Measurements from ENCODE around the gene RBM4B. TPM values are rescaled to one million over a fixed set of nuclear protein-coding genes. Genes with fewer than 3 reads are reported as not detected.

Gene RBM4B
- total and polyA plus RNA-seq, 7 experiments from 2014 or later, result 9.8 to 27.2 (median 19.7) TPM

DNA sequence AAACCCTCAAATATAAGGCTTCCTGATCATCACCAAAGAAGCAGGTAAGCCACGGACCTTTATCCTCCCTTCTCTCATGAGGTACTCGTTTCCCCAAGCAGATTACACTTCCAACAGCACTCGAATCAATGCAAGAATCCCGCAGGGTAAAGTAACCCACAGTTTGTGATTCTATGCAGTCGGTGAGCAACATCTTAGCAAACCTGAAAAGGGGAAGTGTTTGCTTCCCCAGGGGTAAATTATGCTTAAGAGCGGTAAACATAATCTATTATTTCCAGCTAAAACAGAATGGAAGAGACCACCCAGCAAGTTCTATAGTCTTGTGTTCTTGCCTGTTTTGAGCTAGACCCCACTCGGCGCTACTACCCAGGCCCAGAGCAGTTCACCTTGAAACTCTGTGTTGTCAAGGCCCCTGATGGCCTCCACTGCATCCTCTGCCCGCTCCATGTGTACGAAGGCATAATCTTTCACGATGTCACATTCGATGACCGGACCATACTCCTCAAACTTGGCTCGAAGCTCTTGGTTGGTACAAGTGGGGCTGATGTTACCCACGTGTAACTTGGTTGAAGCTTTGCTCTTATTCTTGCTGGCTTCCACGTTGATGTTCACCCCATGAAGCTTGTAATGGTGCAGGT is 1.3 kb downstream of the RBM4B start:
- H3K4me3 Mint-ChIP-seq, result peak overlapping the region; percentile 87 to 98 (median 96)
- Histone ChIP-seq H3K36me3 (ENCODE audit: control insufficient read depth in 2 of 3, insufficient read depth in 3 of 3, low read length in 3 of 3) (no peaks in the 10 kb centered on the region), H3K27ac (ENCODE audit: low read depth, low read length) (peak overlapping the region; percentile 95), H3K4me1 (ENCODE audit: control insufficient read depth in 2 of 2, insufficient read depth in 2 of 2, low read length in 2 of 2) (peaks cover 23 to 31% of the 10 kb centered on the region in 2 donors), H3K27me3 (ENCODE audit: control insufficient read depth in 2 of 2, insufficient read depth in 2 of 2, low read length in 2 of 2) (no peaks in the 10 kb centered on the region), H3K9me3 (ENCODE audit: control insufficient read depth in 2 of 3, low read length in 3 of 3) (no peaks in the 10 kb centered on the region), H3K4me3 (ENCODE audit: low read length) (peak overlapping the region; percentile 100)
- H3K36me3 Mint-ChIP-seq, result peaks cover 0 to 13% (median 0%) of the 10 kb centered on the region in 5 donors
- H3K27me3 Mint-ChIP-seq, result no peaks in the 10 kb centered on the region
- H3K4me1 Mint-ChIP-seq, result peaks cover 21 to 53% (median 40%) of the 10 kb centered on the region in 7 donors
- DNase-seq, result no peak
- intact Hi-C loops (cut with micrococcal nuclease), result loop anchor here in 1 of 2 donors (2.0 to 5.0 kb wide), 3 partner anchors 238 to 806 kb away; partner anchors contain the start of genes AIP, MRPL11 and NPAS4
- H3K9me3 Mint-ChIP-seq, result no peaks in the 10 kb centered on the region
- POLR2A ChIA-PET, result interaction anchor here (1.0 to 4.1 kb wide), 13 partner anchors 11 to 255 kb away, joined by 3 to 68 read pairs (median 12); partner anchors contain the start of genes ACTN3, CCDC87, CCS and CTSF
- peak overlapping the region; percentile 94 to 100 (median 99) for H3K27ac Mint-ChIP-seq
- CTCF ChIA-PET, result interaction anchor here (1.4 to 6.0 kb wide), 5 partner anchors 10 to 268 kb away, joined by 3 to 137 read pairs (median 15); partner anchors contain the start of gene RBM14
- ATAC-seq, result no peak

DNA sequence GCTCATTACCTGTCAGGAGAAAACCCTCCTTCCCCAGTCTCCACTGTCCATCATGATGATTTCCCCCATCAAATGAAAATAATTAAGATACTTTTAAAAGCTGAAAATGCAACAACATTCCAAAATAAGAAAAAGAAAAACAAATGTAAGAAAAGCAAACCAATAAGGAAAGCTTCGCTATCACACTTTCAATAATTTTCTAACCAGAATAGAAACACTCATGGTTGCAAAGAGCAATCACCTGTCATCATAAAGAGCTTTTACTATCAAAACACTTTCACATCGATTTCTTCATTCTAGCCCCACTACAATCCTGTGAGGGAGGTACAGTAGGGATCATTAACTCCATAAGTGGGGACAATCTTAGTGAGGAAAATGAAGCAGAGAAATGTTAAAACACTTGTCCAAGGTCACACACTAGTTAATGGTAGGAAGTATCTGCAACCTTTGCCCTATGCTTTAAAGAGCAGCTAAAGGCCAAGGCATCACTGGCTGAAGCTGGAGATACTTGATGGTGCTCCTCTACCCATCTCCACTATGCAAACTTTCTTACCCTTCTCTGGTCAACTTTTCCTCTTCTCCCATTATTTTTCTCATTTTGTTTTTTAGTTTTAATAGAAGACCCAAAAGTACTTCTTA is 2.6 kb downstream of the RBM4B start:
- H3K36me3 Mint-ChIP-seq, result peaks cover 0 to 15% (median 0%) of the 10 kb centered on the region in 5 donors

DNA sequence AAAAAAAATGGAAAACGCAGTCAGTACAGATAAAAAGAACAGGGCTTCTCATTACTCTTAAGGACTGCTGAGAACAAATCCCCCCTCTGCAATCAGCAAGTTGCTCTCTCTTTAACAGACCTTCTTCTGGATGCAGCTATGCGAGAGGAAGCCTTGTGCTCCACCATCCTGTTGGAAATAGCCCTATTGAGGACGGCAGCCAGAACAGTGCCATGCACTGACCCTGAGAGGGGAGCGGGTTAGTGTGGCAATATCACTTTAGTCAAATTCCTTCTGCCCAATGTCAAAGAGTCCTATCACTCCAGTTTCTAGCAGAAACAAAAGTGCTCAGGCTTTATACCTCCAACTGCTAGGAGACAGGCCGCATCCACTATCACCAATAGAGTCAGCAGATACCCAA is 6.9 kb downstream of the RBM4B start:
- Histone ChIP-seq H3K4me1 (ENCODE audit: control insufficient read depth in 2 of 2, insufficient read depth in 2 of 2, low read length in 2 of 2) (peaks cover 6 to 20% of the 10 kb centered on the region in 2 donors), H3K36me3 (ENCODE audit: control insufficient read depth in 2 of 3, insufficient read depth in 3 of 3, low read length in 3 of 3) (peaks cover 0 to 46% (median 10%) of the 10 kb centered on the region in 3 experiments), H3K27me3 (ENCODE audit: control insufficient read depth in 2 of 2, insufficient read depth in 2 of 2, low read length in 2 of 2) (no peaks in the 10 kb centered on the region), H3K4me3 (ENCODE audit: low read length) (no peak overlapping the region), H3K9me3 (ENCODE audit: control insufficient read depth in 2 of 3, low read length in 3 of 3) (no peaks in the 10 kb centered on the region), H3K27ac (ENCODE audit: low read depth, low read length) (no peak overlapping the region)
- intact Hi-C loops (cut with micrococcal nuclease), result no loop called here
- Mint-ChIP-seq H3K4me3 (peak overlapping the region in 1 of 10 donors; percentile 34), H3K27me3 (no peaks in the 10 kb centered on the region), H3K4me1 (peaks cover 18 to 81% (median 62%) of the 10 kb centered on the region in 7 donors), H3K9me3 (no peaks in the 10 kb centered on the region), H3K36me3 (peaks cover 0 to 14% (median 6%) of the 10 kb centered on the region in 5 donors), H3K27ac (peak overlapping the region in 7 of 9 donors; percentile 18 to 81 (median 48))
- DNase-seq, result no peak
- ChIA-PET POLR2A (no interaction called here), CTCF (no interaction called here)
- ATAC-seq, result no peak

More for the DNA sequence above, 2.6 kb downstream of the RBM4B start:
- intact Hi-C loops (cut with micrococcal nuclease), result loop anchor here in 1 of 2 donors (5.0 kb wide), 2 partner anchors 253 to 807 kb away; partner anchors contain the start of genes AIP and NPAS4
- DNase-seq (no peak), ATAC-seq (no peak)
- peak overlapping the region in 8 of 10 donors; percentile 2 to 95 (median 41) for H3K4me3 Mint-ChIP-seq
- Histone ChIP-seq H3K4me1 (ENCODE audit: control insufficient read depth in 2 of 2, insufficient read depth in 2 of 2, low read length in 2 of 2) (peaks cover 23 to 31% of the 10 kb centered on the region in 2 donors), H3K36me3 (ENCODE audit: control insufficient read depth in 2 of 3, insufficient read depth in 3 of 3, low read length in 3 of 3) (peaks cover 0 to 9% (median 0%) of the 10 kb centered on the region in 3 experiments), H3K27me3 (ENCODE audit: control insufficient read depth in 2 of 2, insufficient read depth in 2 of 2, low read length in 2 of 2) (no peaks in the 10 kb centered on the region), H3K27ac (ENCODE audit: low read depth, low read length) (no peak overlapping the region), H3K4me3 (ENCODE audit: low read length) (no peak overlapping the region), H3K9me3 (ENCODE audit: control insufficient read depth in 2 of 3, low read length in 3 of 3) (no peaks in the 10 kb centered on the region)
- CTCF ChIA-PET, result interaction anchor here (0.7 to 1.4 kb wide), 4 partner anchors 17 to 206 kb away, joined by 3 to 5 read pairs (median 3); no protein-coding TSS in a partner anchor
- no peaks in the 10 kb centered on the region for H3K9me3 Mint-ChIP-seq
- peak overlapping the region in 7 of 9 donors; percentile 9 to 74 (median 32) for H3K27ac Mint-ChIP-seq
- no peaks in the 10 kb centered on the region for H3K27me3 Mint-ChIP-seq
- POLR2A ChIA-PET, result interaction anchor here (0.7 to 1.0 kb wide), 5 partner anchors 12 to 56 kb away, joined by 3 to 6 read pairs (median 4); partner anchors contain the start of gene RBM4
- peaks cover 23 to 66% (median 45%) of the 10 kb centered on the region in 7 donors for H3K4me1 Mint-ChIP-seq

DNA sequence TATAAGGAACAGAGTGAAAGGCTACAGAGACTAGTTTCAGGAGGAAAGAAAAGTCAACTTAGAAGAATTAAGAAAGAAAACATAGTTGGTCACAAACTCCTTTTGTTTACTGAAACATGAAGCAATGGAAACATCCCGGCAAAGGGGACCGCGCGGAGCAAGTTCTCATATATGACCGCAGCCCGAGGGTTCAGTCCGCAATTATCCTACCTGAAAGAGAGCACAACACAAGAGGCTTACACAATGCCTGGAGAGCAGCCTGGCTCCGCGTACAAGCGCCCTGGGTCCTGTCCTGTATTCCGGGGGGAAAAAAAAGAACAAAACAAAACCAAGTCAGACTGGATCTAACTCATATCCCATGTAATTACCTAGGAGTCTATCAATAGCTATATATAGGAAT is 12.3 kb downstream of the RBM4B start:
- Mint-ChIP-seq H3K4me1 (peaks cover 13 to 61% (median 52%) of the 10 kb centered on the region in 7 donors), H3K27ac (peak overlapping the region in 6 of 9 donors; percentile 6 to 65 (median 24)), H3K4me3 (no peak overlapping the region)

DNA sequence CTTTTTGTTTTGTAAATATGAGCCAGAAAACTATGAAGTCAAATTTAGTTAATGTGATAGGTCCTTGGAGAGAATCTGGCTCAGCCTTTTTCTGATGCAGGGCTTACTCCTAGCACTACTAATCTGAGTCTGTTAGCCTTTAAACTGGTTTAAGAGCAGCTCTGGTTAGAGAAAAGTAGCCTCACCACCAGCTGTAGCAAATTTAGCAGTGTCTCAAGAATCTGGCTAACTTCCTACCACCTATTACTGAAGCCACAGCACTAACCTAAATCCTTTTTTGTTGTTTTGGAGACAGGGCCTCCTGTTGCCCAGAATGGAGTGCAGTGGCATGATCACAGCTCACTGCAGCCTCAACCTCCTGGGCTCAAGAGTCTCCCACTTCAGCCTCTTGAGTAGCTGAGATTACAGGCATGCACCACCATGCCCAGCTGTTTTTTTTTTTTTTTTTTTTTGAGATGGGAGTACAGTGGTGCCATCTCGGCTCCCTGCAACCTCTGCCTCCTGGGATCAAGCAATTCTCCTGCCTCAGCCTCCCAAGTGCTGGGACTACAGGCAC is 13.9 kb downstream of the RBM4B start:
- H3K27ac Mint-ChIP-seq, result peak overlapping the region in 2 of 9 donors; percentile 17 to 36
- CTCF ChIA-PET, result interaction anchor here (0.7 to 1.1 kb wide), 2 partner anchors 14 to 255 kb away, joined by 3 read pairs; partner anchors contain the start of gene RBM4B

More for the DNA sequence above, 12.3 kb downstream of the RBM4B start:
- intact Hi-C loops (cut with micrococcal nuclease), result no loop called here
- Mint-ChIP-seq H3K27me3 (no peaks in the 10 kb centered on the region), H3K9me3 (no peaks in the 10 kb centered on the region), H3K36me3 (peaks cover 0 to 32% (median 9%) of the 10 kb centered on the region in 5 donors)
- POLR2A ChIA-PET, result interaction anchor here (1.0 to 2.6 kb wide), 3 partner anchors 12 to 27 kb away, joined by 3 to 13 read pairs (median 4); partner anchors contain the start of genes RBM4 and RBM4B
- Histone ChIP-seq H3K9me3 (ENCODE audit: control insufficient read depth in 2 of 3, low read length in 3 of 3) (no peaks in the 10 kb centered on the region), H3K27ac (ENCODE audit: low read depth, low read length) (no peak overlapping the region), H3K4me1 (ENCODE audit: control insufficient read depth in 2 of 2, insufficient read depth in 2 of 2, low read length in 2 of 2) (no peaks in the 10 kb centered on the region), H3K4me3 (ENCODE audit: low read length) (no peak overlapping the region), H3K27me3 (ENCODE audit: control insufficient read depth in 2 of 2, insufficient read depth in 2 of 2, low read length in 2 of 2) (no peaks in the 10 kb centered on the region), H3K36me3 (ENCODE audit: control insufficient read depth in 2 of 3, insufficient read depth in 3 of 3, low read length in 3 of 3) (peaks cover 0 to 61% (median 10%) of the 10 kb centered on the region in 3 experiments)
- CTCF ChIA-PET, result no interaction called here
- ATAC-seq (no peak), DNase-seq (no peak)

DNA sequence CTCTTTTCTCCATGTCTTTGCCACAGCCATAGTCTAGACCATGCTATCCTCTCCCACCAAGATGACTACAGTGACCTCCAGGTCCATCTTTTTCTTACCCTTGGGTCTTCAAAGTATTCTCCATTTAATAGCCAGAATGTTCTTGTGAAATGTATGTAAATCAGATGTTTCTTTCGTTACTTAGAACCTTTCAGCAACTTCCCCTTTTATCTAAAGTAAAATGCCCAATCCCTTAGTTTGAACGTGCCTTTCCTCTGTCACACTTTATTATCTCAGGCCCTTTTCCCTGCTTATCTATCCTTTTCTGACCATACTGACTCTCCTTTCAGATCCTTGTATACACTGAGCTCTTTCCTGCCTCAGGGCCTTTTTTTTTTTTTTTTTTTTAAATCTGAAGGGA is 17.9 kb downstream of the RBM4B start:
- no peaks in the 10 kb centered on the region for H3K9me3 ChIP-seq (ENCODE audit: control insufficient read depth in 2 of 3, low read length in 3 of 3)
- intact Hi-C loops (cut with micrococcal nuclease), result no loop called here
- Mint-ChIP-seq H3K27ac (peak overlapping the region in 7 of 9 donors; percentile 3 to 83 (median 48)), H3K4me3 (no peak overlapping the region), H3K4me1 (peaks cover 6 to 27% (median 22%) of the 10 kb centered on the region in 7 donors), H3K9me3 (no peaks in the 10 kb centered on the region), H3K36me3 (peaks cover 3 to 19% (median 10%) of the 10 kb centered on the region in 5 donors), H3K27me3 (no peaks in the 10 kb centered on the region)
- ChIA-PET POLR2A (interaction anchor here (0.7 to 1.4 kb wide), 5 partner anchors 13 to 40 kb away, joined by 3 to 8 read pairs (median 3); no protein-coding TSS in a partner anchor), CTCF (interaction anchor here (0.5 to 0.6 kb wide), 2 partner anchors 21 to 242 kb away, joined by 4 to 5 read pairs; partner anchors contain the start of gene RBM4)
- ATAC-seq (no peak), DNase-seq (no peak)
- H3K27ac ChIP-seq (ENCODE audit: low read depth, low read length), result no peak overlapping the region
- H3K27me3 ChIP-seq (ENCODE audit: control insufficient read depth in 2 of 2, insufficient read depth in 2 of 2, low read length in 2 of 2), result no peaks in the 10 kb centered on the region
- H3K36me3 ChIP-seq (ENCODE audit: control insufficient read depth in 2 of 3, insufficient read depth in 3 of 3, low read length in 3 of 3), result peaks cover 0 to 44% (median 5%) of the 10 kb centered on the region in 3 experiments
- H3K4me1 ChIP-seq (ENCODE audit: control insufficient read depth in 2 of 2, insufficient read depth in 2 of 2, low read length in 2 of 2), result no peaks in the 10 kb centered on the region
- no peak overlapping the region for H3K4me3 ChIP-seq (ENCODE audit: low read length)

More for the DNA sequence above, 13.9 kb downstream of the RBM4B start:
- Histone ChIP-seq H3K27ac (ENCODE audit: low read depth, low read length) (no peak overlapping the region), H3K27me3 (ENCODE audit: control insufficient read depth in 2 of 2, insufficient read depth in 2 of 2, low read length in 2 of 2) (no peaks in the 10 kb centered on the region), H3K9me3 (ENCODE audit: control insufficient read depth in 2 of 3, low read length in 3 of 3) (no peaks in the 10 kb centered on the region), H3K36me3 (ENCODE audit: control insufficient read depth in 2 of 3, insufficient read depth in 3 of 3, low read length in 3 of 3) (peaks cover 0 to 63% (median 10%) of the 10 kb centered on the region in 3 experiments), H3K4me1 (ENCODE audit: control insufficient read depth in 2 of 2, insufficient read depth in 2 of 2, low read length in 2 of 2) (no peaks in the 10 kb centered on the region), H3K4me3 (ENCODE audit: low read length) (no peak overlapping the region)
- POLR2A ChIA-PET, result interaction anchor here (0.6 to 1.5 kb wide), 4 partner anchors 14 to 504 kb away, joined by 3 to 9 read pairs (median 5); partner anchors contain the start of genes RBM4 and RBM4B
- peaks cover 6 to 35% (median 8%) of the 10 kb centered on the region in 5 donors for H3K36me3 Mint-ChIP-seq
- H3K4me3 Mint-ChIP-seq, result no peak overlapping the region
- H3K9me3 Mint-ChIP-seq, result no peaks in the 10 kb centered on the region
- DNase-seq (no peak), ATAC-seq (peak; percentile 12)
- peaks cover 17 to 54% (median 49%) of the 10 kb centered on the region in 7 donors for H3K4me1 Mint-ChIP-seq
- no peaks in the 10 kb centered on the region for H3K27me3 Mint-ChIP-seq
- intact Hi-C loops (cut with micrococcal nuclease), result loop anchor here in 1 of 2 donors (2.0 kb wide), 1 partner anchor 19 kb away; no protein-coding TSS in a partner anchor

Data from naive thymus-derived CD4-positive, alpha-beta T cell (primary cell).